GM21381 (cell line): Measurements from ENCODE around the gene TP63.

Experiments used
- ATAC-seq: cut with Tn5 transposase; IDR thresholded peaks from one replicate; pipeline ENCODE4 v1.9.1; 2021; ENCODE audit warnings: mild to moderate bottlenecking, moderate library complexity; ENCODE audit not compliant: unreplicated experiment

TP63 gene

DNA sequence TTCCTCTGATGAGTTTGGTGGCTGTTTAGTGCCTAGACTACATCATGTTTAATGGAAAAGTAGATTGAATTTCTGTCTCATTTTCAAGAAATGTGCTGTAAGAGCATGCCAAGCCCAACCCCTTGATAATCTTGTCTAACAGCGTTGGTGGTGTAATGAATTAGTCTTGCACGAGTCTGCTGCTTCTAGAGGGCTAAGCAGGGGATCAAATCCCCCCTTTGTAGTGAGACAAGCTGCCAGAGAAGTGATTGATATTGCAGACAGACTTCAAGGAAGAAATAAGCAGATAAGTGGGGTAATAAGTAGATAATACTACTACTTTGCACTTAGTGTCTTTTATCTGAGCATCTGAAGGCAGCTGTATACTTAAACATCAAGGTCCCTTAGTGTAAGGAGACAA is 141.4 kb downstream of the TP63 start:
- ATAC-seq, result no peak

DNA sequence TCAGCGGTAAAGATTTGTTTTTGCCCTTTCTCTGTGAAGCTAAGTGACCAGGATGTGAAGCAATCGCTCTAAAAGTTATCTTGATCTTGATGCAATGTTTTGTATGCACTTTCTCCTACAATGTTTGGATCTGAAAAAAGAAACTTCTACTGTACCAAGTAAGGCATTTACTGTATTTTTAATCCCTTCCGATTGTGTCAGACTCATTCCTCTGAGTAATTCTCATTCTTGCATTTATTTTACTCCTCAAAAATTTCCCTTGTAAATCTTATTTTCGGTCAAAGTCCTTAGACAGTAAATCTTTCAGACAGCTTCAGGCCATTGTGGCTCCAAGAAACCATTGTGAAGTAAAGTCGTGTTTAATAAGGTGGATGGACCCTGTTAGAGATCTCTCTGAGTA is 141.9 kb downstream of the TP63 start:
- ATAC-seq, result no peak

GRCh38 chr3:189776149-189776824 is 145.1 kb downstream of the TP63 start:
- ATAC-seq, result no peak

- ATAC-seq, result peak; percentile 38
These were observed 147.3 kb downstream of the TP63 start for GRCh38 chr3:189778340-189778950.

DNA sequence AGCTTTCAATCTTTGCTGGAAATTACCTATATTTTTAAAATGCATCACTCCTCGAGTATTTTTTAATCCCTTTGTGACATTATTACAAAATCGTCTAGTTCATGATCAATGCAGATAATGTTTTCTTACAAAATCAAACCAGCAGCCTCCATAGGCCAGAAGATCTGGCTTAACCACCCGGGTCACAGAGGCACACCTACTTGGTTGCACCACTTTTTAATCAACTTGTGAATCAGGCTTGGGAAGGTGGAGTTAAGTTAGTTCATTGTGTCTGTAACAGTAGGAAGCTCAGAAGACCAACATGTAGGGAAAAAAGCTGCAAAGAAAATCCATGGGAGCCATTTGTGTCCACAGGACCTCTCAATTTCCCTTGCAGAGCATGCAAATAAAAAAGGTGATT is 148.0 kb downstream of the TP63 start:
- no peak for ATAC-seq

- no peak for ATAC-seq
These were observed 149.5 kb downstream of the TP63 start for GRCh38 chr3:189780546-189781270.

- ATAC-seq, result no peak
These were observed 150.2 kb downstream of the TP63 start for GRCh38 chr3:189781415-189781814.

GRCh38 chr3:189786479-189787064 is 155.4 kb downstream of the TP63 start:
- no peak for ATAC-seq

- ATAC-seq, result no peak
These were observed 156.0 kb downstream of the TP63 start for GRCh38 chr3:189787191-189787590.

- no peak for ATAC-seq
These were observed 156.4 kb downstream of the TP63 start for GRCh38 chr3:189787632-189788031.

GRCh38 chr3:189789432-189789831 is 158.2 kb downstream of the TP63 start:
- no peak for ATAC-seq

DNA sequence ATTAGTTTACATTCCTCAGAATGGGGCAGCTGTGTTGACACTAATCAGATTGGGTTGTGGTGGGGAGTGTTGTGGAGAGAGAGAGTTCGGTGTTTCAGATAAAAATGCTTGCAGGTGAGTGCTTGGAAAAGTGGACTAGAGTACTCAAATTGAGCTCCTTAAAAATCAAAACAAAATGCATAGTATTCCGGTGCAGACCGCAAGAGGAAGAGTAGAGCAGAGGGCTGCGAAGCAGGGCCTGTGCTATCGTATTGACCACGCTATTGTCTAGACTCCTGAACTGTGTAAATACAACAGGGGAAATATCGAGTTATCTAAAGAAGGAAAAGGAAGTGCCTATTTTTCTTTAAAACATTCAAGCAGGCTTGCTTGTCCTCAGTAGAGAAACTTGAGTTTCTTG is 159.5 kb downstream of the TP63 start:
- ATAC-seq, result no peak

- ATAC-seq, result no peak
These were observed 161.1 kb downstream of the TP63 start for GRCh38 chr3:189792046-189792929.

DNA sequence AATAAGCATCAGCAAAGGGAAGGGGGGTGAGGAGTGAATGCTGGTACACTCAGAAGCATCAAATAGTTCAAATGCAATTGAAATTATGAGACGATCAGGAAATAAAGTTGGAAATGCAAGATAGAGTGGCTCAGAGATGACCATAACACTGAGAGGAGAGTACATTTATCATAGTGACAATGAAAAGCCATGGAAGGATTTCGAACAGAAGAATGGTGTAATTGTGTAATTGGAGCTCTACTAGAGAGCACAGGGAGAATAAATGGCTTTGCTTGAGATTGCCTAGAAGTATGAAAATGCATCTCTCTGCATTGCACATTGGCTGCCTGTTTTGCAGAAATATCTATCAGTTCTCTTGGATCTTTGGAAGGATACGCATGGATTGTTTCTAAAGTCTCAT is 163.3 kb downstream of the TP63 start:
- no peak for ATAC-seq

GRCh38 chr3:189797103-189797750 is 166.0 kb downstream of the TP63 start:
- no peak for ATAC-seq

DNA sequence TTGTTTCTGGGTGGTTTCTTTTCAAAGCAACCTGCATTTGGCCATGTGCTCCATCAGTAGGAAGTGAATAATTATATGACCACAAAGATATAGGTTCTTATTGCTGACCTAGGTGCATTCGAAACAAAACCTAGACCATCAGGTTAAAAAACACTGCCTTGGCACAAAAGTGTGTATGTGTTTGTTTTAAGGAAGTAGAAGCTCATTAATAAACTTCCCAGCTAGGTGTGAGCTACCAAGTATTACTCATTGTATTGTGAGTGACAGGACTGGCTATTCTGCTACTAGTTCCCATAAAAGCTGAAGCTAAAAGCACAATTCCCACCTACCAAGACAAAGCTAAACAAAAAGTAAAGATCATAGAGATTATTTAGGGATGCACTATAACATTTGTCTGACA is 168.2 kb downstream of the TP63 start:
- ATAC-seq, result no peak

DNA sequence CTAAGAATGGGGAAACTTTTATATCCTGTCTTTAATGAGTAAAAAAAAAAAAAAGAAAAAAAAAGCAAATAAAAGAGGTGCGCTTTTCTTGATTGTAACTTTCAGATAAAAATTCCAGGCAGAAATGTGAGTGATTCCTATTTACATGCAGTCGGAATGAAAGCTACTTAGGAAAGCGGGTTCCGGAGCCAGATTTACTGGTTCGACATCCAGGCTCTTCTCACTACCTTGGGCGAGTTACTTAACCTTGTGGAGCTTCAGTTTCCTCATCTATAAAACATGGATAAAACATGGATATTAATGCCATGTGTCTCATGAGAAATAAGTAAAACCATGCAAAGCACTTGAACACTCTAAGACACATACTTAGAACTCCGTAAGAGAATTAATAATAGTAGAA is 169.2 kb downstream of the TP63 start:
- no peak for ATAC-seq

GRCh38 chr3:189803254-189803653 is 172.1 kb downstream of the TP63 start:
- no peak for ATAC-seq

GRCh38 chr3:189805375-189806067 is 174.3 kb downstream of the TP63 start:
- ATAC-seq, result no peak
